Adrenal gland (tissue), 5 donors: ENCODE data around the gene CARD9.

Experiments
- POLR2A ChIP-seq, 2 donors: fragments of 450-650 bp; IDR thresholded peaks; one replicate each; pipeline ENCODE4 v1.6.1; 2017; ENCODE audit warnings: antibody characterized with exemption in 2 of 2, mild to moderate bottlenecking in 2 of 2, moderate library complexity in 1 of 2
- TF ChIP-seq, protein P1 (sequence below), 6 experiments: fragments of 450-650 bp in 4 of 6; fragments of 200-600 bp in 2 of 6; sonication (generic) in 1 of 6; IDR thresholded peaks; 1 replicate in 5 of 6; 2 replicates in 1 of 6; pipeline versions ENCODE4 v1.5.1 to v1.8.0; 2016 to 2021; ENCODE audit warnings: antibody characterized with exemption in 6 of 6, mild to moderate bottlenecking in 2 of 6, moderate library complexity in 1 of 6
- donor health status: DM: no; HTN: no; CAD: no.

DNA sequence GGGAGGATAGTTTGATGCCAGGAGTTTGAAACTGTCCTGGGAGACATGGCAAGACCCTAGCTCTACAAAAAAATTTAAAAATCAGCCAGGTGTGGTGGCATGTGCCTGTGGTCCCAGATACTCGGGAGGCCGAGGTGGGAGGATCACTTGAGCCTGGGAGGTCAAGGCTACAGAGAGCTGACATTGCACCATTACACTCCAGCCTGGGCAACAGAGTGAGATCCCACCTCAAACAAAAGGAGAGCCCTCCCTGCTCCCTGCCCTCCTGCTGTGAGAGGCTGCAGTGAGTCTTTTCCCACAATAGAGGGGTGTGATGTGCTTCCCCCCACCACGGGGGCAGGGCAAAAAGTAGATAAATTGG, 59.4 kb downstream of the CARD9 start:
- TF ChIP-seq POLR2A (IDR thresholded peaks at IDR 0.05) = no peak
- TF ChIP-seq, protein P1, sequence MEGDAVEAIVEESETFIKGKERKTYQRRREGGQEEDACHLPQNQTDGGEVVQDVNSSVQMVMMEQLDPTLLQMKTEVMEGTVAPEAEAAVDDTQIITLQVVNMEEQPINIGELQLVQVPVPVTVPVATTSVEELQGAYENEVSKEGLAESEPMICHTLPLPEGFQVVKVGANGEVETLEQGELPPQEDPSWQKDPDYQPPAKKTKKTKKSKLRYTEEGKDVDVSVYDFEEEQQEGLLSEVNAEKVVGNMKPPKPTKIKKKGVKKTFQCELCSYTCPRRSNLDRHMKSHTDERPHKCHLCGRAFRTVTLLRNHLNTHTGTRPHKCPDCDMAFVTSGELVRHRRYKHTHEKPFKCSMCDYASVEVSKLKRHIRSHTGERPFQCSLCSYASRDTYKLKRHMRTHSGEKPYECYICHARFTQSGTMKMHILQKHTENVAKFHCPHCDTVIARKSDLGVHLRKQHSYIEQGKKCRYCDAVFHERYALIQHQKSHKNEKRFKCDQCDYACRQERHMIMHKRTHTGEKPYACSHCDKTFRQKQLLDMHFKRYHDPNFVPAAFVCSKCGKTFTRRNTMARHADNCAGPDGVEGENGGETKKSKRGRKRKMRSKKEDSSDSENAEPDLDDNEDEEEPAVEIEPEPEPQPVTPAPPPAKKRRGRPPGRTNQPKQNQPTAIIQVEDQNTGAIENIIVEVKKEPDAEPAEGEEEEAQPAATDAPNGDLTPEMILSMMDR (IDR thresholded peaks at IDR 0.05) = no peak
